ENCODE results near the gene CHP2.

DNA sequence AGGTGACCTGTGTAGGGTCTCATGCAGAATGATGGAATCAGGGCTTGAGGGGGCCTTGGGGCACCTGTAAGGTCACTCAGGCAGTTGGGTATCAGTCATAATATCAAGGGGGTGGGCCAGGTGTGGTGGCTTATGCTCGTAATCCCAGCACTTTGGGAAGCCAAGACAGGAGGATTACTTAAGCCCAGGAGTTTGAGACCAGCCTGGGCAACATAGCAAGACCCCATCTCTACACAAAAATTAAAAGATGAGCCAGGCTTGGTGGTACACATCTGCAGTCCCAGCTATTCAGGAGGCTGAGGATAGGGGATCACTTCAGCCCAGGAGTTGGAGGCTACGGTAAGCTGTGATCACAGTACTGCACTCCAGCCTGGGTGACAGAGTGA is 49.3 kb upstream of the CHP2 start:
- TF ChIP-seq, protein P1, sequence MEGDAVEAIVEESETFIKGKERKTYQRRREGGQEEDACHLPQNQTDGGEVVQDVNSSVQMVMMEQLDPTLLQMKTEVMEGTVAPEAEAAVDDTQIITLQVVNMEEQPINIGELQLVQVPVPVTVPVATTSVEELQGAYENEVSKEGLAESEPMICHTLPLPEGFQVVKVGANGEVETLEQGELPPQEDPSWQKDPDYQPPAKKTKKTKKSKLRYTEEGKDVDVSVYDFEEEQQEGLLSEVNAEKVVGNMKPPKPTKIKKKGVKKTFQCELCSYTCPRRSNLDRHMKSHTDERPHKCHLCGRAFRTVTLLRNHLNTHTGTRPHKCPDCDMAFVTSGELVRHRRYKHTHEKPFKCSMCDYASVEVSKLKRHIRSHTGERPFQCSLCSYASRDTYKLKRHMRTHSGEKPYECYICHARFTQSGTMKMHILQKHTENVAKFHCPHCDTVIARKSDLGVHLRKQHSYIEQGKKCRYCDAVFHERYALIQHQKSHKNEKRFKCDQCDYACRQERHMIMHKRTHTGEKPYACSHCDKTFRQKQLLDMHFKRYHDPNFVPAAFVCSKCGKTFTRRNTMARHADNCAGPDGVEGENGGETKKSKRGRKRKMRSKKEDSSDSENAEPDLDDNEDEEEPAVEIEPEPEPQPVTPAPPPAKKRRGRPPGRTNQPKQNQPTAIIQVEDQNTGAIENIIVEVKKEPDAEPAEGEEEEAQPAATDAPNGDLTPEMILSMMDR (IDR thresholded peaks at IDR 0.05), result no peak
- TF ChIP-seq TAF1 (IDR thresholded peaks at IDR 0.05; ENCODE audit: borderline replicate concordance, low read depth, low read length) (no peak), RAD21 (IDR thresholded peaks at IDR 0.05; ENCODE audit: low read length) (no peak), POLR2AphosphoS5 (IDR thresholded peaks at IDR 0.05; ENCODE audit: low read depth, low read length) (no peak), EP300 (IDR thresholded peaks at IDR 0.05; ENCODE audit: borderline replicate concordance in 1 of 2, low read depth in 1 of 2, low read length in 1 of 2) (no peak), RCOR1 (IDR thresholded peaks at IDR 0.05; ENCODE audit: low read length) (no peak), RFX5 (IDR thresholded peaks at IDR 0.05; ENCODE audit: low read length) (no peak), GABPA (IDR thresholded peaks at IDR 0.05; ENCODE audit: low read depth) (no peak), SMC3 (IDR thresholded peaks at IDR 0.05; ENCODE audit: low read depth, low read length) (no peak)
- TF ChIP-seq, protein P2, sequence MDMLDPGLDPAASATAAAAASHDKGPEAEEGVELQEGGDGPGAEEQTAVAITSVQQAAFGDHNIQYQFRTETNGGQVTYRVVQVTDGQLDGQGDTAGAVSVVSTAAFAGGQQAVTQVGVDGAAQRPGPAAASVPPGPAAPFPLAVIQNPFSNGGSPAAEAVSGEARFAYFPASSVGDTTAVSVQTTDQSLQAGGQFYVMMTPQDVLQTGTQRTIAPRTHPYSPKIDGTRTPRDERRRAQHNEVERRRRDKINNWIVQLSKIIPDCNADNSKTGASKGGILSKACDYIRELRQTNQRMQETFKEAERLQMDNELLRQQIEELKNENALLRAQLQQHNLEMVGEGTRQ (IDR thresholded peaks at IDR 0.05; ENCODE audit: borderline replicate concordance, low read depth, low read length), result no peak
- TF ChIP-seq, protein P3, sequence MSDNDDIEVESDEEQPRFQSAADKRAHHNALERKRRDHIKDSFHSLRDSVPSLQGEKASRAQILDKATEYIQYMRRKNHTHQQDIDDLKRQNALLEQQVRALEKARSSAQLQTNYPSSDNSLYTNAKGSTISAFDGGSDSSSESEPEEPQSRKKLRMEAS (IDR thresholded peaks at IDR 0.05; ENCODE audit: low read depth), result no peak
- TF ChIP-seq, protein P4, sequence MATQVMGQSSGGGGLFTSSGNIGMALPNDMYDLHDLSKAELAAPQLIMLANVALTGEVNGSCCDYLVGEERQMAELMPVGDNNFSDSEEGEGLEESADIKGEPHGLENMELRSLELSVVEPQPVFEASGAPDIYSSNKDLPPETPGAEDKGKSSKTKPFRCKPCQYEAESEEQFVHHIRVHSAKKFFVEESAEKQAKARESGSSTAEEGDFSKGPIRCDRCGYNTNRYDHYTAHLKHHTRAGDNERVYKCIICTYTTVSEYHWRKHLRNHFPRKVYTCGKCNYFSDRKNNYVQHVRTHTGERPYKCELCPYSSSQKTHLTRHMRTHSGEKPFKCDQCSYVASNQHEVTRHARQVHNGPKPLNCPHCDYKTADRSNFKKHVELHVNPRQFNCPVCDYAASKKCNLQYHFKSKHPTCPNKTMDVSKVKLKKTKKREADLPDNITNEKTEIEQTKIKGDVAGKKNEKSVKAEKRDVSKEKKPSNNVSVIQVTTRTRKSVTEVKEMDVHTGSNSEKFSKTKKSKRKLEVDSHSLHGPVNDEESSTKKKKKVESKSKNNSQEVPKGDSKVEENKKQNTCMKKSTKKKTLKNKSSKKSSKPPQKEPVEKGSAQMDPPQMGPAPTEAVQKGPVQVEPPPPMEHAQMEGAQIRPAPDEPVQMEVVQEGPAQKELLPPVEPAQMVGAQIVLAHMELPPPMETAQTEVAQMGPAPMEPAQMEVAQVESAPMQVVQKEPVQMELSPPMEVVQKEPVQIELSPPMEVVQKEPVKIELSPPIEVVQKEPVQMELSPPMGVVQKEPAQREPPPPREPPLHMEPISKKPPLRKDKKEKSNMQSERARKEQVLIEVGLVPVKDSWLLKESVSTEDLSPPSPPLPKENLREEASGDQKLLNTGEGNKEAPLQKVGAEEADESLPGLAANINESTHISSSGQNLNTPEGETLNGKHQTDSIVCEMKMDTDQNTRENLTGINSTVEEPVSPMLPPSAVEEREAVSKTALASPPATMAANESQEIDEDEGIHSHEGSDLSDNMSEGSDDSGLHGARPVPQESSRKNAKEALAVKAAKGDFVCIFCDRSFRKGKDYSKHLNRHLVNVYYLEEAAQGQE (IDR thresholded peaks at IDR 0.05; ENCODE audit: low read depth, low read length), result no peak
- TF ChIP-seq, protein P5, sequence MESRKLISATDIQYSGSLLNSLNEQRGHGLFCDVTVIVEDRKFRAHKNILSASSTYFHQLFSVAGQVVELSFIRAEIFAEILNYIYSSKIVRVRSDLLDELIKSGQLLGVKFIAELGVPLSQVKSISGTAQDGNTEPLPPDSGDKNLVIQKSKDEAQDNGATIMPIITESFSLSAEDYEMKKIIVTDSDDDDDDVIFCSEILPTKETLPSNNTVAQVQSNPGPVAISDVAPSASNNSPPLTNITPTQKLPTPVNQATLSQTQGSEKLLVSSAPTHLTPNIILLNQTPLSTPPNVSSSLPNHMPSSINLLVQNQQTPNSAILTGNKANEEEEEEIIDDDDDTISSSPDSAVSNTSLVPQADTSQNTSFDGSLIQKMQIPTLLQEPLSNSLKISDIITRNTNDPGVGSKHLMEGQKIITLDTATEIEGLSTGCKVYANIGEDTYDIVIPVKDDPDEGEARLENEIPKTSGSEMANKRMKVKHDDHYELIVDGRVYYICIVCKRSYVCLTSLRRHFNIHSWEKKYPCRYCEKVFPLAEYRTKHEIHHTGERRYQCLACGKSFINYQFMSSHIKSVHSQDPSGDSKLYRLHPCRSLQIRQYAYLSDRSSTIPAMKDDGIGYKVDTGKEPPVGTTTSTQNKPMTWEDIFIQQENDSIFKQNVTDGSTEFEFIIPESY (IDR thresholded peaks at IDR 0.05; ENCODE audit: borderline replicate concordance, low read depth), result no peak
- TF ChIP-seq, protein P6, sequence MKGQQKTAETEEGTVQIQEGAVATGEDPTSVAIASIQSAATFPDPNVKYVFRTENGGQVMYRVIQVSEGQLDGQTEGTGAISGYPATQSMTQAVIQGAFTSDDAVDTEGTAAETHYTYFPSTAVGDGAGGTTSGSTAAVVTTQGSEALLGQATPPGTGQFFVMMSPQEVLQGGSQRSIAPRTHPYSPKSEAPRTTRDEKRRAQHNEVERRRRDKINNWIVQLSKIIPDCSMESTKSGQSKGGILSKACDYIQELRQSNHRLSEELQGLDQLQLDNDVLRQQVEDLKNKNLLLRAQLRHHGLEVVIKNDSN (IDR thresholded peaks at IDR 0.05; ENCODE audit: borderline replicate concordance, low read depth), result no peak
